NCI-H1694 (cell line): Measurements from ENCODE around the gene CYP11A1.

ENCODE experiments used
- DNase-seq: peaks from one replicate; lab custom pipeline; 2025; lab: John Stamatoyannopoulos, UW

Gene CYP11A1

GRCh38 chr15:74367296-74367854, at the start of gene CYP11A1:
Gene CYP11A1 (minus strand): TSS chr15:74367646. CDS start chr15:74367585, 61 bp downstream.
- DNase-seq = no peak

- DNase-seq = no peak
Observed at GRCh38 chr15:74417225-74417624, 49.8 kb upstream of the CYP11A1 start.

GRCh38 chr15:74415966-74416916, 48.8 kb upstream of the CYP11A1 start:
- no peak for DNase-seq

- no peak for DNase-seq
Observed at GRCh38 chr15:74414603-74415338, 47.3 kb upstream of the CYP11A1 start.

- DNase-seq = no peak
Observed at GRCh38 chr15:74414081-74414580, 46.7 kb upstream of the CYP11A1 start.

GRCh38 chr15:74413350-74414080, 46.1 kb upstream of the CYP11A1 start:
- DNase-seq = no peak

GRCh38 chr15:74412159-74412558, 44.7 kb upstream of the CYP11A1 start:
- DNase-seq = no peak

GRCh38 chr15:74411686-74412085, 44.2 kb upstream of the CYP11A1 start:
- no peak for DNase-seq

GRCh38 chr15:74410502-74410901, 43.1 kb upstream of the CYP11A1 start:
- no peak for DNase-seq

- no peak for DNase-seq
Observed at GRCh38 chr15:74409225-74409624, 41.8 kb upstream of the CYP11A1 start.

- no peak for DNase-seq
Observed at GRCh38 chr15:74408815-74409214, 41.4 kb upstream of the CYP11A1 start.

- no peak for DNase-seq
Observed at GRCh38 chr15:74408385-74408784, 40.9 kb upstream of the CYP11A1 start.

GRCh38 chr15:74406992-74407705, 39.7 kb upstream of the CYP11A1 start:
- no peak for DNase-seq

GRCh38 chr15:74406517-74406916, 39.1 kb upstream of the CYP11A1 start:
- DNase-seq = no peak

GRCh38 chr15:74405823-74406222, 38.4 kb upstream of the CYP11A1 start:
- DNase-seq = no peak

GRCh38 chr15:74403991-74404563, 36.6 kb upstream of the CYP11A1 start:
- no peak for DNase-seq

- DNase-seq = no peak
Observed at GRCh38 chr15:74403588-74403919, 36.1 kb upstream of the CYP11A1 start.

GRCh38 chr15:74402873-74403587, 35.6 kb upstream of the CYP11A1 start:
- DNase-seq = no peak

GRCh38 chr15:74402337-74402841, 34.9 kb upstream of the CYP11A1 start:
- DNase-seq = no peak
